HG02943 (cell line): ENCODE results near the gene BMPER.

Experiments used
- ATAC-seq: cut with Tn5 transposase; IDR thresholded peaks from one replicate; pipeline ENCODE4 v1.9.1; 2021; ENCODE audit warnings: mild to moderate bottlenecking, low read depth, moderate library complexity; ENCODE audit not compliant: unreplicated experiment

The BMPER gene

DNA sequence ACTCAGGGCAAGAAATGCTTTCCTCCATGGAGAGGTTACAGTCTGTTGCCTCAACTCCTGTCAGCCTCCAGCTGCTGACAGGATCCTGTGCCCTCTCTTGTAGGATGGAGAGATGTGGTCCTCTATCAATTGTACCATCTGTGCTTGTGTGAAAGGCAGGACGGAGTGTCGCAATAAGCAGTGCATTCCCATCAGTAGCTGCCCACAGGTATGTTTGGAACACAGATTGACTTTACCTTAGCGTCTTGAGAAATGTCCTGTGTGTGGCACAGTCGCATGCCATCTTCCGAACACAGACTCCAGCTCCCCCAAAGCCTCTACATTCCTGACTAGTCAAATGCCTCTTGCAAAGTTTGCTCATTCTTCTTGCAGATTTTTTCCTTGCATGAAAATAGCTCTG lies 152.6 kb downstream of the BMPER start:
- ATAC-seq = no peak

DNA sequence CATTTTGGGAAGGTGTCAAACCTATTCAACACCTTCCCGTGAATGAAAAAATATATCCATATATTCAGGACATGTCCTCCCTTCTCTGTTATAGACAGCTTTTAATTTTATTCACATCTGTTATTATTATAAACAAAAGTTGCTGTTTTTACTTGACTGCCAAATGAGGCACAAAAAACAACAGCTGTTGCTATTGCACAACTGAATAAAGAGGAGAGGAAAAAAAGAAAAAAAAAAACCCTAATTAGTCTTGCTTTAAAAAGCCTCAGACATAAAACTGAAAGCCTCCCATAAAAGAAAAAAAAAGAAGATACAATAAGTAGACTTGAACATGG lies 153.4 kb downstream of the BMPER start:
- no peak for ATAC-seq

DNA sequence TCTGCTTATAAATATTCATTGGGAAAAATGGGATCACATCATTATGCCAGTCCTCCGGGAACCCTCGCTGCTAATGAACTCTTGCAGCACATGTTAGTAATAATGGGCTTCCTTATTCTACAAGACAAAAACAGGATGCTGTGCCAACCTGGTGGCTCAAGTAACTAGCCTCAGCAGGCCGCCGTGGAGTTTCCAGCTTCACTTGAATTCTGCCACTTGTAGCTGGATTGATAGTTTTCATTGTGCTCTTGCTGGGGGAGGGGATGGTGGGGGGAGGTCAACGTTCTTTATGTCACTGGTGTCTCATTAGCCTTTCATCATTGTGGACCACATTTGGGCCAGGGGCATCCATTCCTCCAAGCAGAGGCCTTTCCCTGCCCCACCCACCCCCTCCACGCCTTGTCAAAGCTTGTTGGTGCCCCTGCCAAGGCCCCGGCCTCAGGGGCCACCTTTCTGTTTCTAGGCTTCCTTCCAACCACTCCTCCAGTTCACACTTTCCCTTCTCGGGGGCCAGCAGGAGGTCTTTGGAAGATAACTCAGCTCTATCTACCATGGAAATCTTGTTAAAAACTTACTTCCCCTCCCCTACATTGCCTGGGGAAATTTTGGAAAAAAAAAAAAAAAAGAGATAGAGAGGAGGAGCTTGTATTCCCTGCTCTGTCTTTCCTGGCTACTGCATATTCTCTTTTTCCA lies 153.9 kb downstream of the BMPER start:
- ATAC-seq = no peak

DNA sequence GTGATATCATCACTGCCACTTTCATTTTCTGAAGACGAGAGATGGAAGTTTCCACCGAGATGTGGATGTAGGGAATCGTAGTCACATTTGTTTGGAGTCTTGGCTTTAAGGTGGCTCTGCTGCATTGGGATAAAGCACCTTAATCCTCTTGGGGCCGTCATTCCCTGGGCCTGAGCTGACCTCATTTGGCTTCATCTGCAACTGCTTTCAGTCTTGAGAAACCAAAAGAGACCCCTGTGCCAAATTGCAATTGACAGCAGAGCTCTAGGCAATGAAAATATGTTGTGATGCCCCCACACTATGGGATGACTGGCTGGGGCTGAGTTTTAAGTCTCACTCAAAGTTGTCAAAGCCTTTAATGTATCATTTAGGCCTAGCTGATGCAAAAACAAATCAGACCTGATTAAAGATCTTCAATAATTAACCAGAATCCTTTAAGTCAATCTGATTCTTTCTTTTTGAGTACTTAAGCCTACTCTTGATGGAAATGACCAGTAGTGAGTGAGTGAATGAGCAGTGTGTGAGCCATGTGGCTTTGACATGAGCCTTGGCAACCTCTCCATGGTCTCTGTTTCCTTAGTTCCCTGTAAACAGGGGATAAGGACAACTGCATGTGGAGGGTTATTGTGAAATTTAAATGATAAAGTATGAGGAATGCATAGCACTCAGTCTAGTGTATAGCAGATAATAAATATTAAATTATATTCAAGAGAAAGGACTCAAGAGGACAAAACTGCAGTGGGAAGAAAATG lies 155.0 kb downstream of the BMPER start:
- ATAC-seq = no peak

DNA sequence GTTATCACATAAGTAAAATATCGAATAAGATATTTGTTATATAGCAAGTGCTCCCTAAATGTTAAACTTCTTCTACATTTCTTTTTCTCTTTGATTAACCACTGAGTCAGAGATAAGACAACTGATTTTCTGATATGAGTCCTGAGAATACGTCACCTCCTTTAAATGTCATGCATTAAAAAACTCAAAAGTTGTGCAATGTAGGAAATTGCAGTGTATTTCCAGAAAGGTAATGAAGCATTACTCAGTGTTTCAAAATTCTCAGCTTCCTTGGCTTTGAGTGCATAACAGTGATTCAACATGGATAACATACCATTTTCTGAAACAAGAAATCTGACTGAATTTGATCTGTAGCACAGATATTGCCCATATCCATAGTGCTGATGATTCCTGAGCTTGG lies 155.8 kb downstream of the BMPER start:
- ATAC-seq = no peak

DNA sequence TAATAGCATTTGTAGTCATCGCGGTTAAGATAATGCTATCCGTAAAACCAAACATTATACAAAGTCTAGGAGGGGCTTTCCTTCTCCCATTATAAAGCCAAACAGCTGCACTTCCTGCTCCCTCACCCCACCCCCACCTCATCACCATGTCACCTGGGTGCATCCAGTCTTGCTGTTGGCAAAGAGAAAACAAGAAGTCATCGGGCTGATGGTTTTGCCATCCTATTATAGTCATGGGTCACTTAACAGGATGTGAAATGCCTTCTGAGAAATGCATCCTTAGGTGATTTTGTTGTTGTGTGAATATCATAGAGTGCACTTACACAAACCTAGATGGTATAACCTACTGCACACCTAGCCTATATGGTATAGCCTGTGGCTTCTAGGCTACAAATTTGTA lies 157.0 kb downstream of the BMPER start:
- ATAC-seq = no peak

DNA sequence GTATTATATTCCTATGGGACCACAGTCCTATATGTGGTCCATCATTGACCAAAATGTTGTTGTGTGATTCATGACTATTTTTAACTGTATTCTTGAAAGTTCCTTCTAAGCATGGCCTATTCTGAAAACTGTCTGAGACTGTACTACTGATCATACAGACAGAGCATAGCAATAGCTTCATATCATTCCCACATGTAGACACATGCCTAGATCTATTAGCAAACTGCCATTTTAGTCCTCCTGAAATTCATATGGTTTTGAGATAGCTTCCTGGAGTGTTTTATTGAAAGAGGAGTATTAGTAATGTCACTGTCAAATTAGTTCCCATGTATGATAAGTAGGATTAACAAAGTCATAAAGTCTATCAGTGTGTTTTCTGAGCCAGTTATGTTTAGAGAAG lies 157.5 kb downstream of the BMPER start:
- ATAC-seq = no peak

DNA sequence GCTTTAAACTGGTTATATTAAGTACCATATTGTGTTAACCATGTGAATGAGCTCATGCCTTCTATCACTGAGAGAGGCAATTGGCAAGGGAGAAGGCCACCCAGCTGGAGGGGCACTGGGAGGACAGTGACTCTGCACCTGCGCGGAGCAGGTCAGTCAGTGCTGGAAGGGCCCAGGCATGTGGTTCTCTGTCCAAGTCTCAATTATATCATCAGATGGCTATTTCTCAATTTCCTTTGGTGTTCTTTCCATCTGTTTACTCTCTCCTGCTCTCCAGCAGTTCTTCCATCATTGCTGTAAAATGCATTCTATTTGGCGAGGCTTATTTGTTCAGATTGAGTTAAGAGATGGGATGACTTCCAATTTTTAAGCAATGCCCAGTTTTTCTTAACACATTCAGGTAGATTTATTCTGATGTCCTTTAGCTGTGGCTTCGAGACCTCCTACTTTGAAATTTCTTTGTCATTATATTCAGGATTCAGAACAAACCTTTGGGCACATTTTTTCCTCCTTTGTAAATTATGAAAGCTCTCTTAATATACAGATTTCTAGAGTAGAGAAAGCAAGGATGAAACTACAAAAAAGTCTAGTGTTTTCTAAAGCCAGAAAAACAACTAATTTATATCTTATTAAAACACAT lies 159.3 kb downstream of the BMPER start:
- no peak for ATAC-seq

DNA sequence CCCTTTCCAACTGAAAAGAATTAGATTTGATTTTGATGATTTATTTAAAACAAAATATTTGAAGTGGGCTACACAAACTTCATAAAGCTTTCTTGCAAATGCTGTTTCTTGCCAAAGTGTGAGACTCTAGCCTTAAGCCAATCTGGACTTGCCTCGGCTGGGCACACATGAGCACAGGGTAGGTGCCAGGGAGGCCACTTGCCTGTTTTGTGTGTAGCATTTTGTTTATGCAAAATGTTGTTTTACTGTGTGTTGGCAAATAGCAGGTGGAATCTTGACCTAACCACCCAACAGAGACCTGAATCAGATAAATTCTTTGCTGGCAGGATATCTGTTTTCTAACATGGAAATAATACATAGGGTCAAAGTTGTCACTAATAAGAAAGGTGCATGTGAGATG lies 161.1 kb downstream of the BMPER start:
- no peak for ATAC-seq

DNA sequence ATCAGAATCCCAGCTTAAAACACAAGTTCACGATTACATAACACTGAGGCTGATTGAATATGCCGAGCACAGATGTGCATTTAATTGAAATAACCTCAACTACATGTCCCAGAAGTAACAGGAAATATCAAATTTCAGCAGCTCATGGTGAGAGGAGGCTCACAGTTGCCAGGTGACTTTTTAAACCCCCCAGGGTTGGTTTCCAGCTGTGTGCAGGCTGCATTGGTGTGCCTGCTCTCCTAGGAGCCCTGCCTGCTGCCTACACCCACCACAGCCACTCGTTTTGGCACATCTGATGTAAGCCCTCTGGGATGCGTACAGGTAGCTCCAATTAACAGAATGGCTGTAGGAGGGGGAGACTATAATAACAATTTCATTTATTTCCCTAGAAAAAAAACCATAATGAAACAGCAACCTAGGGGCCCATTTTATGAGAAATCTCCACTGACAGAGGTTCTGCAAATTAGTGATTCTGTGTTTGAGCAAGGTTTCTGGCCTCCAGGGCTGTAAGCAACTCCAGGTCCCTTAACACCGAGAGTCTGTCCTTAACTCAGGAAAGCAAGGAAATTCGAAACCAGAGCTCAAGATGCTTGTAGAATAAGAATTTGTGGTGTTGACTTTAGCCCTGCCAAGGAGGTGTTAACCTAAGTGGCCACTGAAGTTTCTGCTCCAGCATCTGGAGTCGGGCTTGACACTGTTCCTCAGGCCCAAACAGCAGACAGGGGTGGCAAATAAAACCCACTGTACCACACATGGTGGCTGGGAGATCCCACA lies 161.9 kb downstream of the BMPER start:
- no peak for ATAC-seq

DNA sequence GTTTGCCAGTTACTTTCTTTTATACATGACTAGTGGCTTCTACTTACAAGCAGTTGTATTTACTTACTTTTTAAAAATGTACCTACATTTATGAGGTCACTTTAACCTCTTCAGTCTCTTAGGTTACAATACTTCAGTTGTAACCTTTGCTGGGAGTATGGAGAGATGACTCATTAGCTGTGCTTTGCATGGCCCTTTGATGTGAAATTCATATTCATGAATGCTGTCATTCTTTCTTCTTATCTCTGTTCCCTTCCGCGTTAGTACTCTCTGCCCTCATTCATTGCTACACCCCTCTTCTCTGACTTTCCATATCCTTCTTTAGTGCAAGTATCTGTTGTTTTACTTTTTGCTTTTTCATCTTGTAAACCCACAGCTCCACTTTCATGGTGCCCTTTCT lies 164.3 kb downstream of the BMPER start:
- no peak for ATAC-seq

DNA sequence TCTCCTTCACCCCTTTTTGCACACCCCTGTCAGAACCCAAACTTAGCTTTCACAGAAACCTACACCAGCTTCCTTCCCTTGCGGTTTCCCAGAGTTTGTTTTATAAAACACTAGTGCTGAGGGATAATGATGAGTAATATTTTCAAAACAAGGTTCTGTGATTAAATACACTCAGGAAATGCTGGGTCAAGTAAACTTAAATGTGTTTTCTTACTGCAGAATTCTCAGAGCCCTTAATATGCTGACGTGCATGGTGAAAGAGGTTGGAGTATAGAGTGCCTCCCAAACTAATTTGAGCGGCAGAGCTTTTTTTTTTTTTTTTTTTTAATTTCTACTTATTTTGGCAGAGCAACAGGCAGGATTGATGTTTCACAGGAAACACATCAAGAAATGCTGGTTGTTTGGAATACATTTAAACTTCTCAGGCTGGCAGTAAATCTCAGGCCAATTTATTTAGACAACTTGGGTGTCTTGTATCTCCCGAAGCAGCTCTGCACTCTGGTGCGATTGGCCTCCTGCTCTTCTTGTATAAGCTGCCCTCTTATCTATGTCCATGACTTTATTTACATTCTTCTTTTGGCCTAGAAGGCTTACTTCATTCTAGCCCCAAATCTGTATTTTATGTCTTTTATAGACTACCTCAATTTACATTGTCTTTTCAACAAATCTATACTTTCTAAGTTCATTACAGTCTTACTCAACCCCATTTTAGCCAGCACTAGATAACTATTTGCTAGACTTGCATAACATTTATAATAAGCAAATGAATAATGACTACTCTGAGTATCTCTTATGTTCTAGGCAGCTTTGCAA lies 165.4 kb downstream of the BMPER start:
- no peak for ATAC-seq

DNA sequence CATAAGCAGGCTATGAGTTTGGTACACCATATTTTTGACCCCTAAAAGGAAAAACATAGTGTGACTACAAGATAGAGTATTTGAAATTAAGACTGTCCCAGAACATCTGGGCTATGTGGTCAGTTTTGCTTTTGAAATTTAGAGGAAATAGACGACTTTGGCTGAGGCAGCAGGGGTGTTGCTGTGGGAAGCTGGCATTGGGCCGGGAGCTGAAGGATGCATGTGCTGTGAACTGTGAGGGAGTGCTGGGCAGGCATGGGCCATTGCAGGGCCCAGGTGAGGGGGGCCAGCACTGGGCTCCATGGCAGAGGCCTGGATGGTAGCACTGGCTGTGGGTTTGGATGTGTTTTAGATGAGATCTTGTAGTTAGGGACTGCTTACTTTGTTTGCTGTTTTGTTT lies 168.3 kb downstream of the BMPER start:
- ATAC-seq = no peak

DNA sequence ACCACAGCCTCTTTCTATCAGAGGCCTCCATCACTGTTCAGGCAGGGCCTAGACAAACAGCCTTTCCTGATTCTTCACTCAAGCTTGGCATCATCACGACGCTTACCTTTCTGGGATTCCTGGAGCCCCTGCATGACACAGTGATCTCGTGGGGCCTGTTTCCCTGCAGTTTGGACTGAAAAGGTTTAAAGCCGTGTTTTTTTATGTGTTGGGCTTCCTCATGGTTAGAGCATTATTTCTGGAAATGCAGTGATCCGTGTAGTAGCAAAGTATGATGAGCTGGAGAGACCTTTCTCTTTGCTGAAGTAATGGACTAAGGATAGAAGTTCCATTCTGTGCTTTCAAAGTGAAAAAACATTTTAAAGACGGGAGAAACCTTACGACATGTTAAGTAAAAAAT lies 169.1 kb downstream of the BMPER start:
- no peak for ATAC-seq

DNA sequence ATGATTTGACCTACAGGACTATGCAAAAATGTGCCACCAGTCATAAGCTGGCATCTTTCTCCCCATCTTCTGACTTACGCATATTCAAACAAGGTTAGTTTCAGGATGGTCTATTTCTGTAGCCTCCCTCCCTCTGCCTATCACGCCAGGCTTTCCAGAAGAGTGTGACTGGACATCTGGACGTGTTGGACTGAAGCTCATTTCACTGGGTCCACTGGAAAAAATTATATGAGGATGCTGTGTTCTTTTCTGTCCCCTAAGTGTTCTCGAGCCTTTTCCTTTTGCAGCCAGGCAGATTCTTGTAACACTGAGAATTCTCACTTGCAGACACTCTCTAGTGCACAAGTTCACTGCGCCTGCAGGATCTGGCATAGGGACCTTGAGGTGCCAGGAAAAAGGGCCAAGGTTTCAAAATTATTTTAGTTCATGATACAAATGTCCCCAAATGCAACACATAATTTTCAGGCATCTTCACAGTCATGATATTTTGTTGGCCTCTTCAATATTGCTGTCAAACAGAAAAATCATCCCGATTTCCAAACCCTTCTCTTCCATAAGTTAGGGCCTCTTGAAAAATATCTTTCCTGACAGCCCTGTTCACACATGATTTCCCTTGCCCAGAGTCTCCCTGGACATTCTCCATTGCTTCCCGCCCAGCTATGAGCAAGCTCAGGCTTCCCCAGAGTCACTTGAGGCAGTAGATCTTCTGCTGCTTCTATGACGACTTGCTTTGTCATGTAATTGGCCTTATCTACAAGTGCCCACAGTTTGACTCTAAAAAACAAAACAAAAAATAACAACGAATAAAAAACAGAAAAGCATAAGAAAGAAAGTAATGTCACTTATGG lies 170.4 kb downstream of the BMPER start:
- no peak for ATAC-seq

DNA sequence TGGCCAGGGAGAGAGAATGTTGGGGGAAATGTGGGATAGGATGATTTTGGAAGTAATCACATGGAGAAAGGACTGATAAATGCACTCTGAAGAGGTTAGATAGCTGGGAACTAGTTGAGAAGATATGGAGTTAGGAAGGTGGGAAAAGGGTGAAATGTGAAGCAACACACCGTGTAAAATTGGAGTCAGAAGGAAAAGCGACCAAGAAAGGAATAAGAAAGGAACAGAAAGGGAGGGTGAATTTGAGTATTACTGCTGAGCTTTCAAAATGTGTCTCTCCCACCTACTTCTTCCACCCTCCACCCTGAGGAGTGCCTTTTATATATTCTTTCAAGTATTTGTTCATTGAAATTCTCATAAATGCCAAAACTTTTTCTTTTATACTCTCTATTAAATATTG lies 171.8 kb downstream of the BMPER start:
- no peak for ATAC-seq

DNA sequence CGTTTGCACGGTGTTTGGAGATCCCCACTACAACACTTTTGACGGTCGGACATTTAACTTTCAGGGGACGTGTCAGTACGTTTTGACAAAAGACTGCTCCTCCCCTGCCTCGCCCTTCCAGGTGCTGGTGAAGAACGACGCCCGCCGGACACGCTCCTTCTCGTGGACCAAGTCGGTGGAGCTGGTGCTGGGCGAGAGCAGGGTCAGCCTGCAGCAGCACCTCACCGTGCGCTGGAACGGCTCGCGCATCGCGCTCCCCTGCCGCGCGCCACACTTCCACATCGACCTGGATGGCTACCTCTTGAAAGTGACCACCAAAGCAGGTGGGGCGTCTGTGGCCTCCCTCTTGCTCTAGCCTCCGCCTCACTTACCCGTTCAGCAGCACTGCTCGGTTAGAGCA lies 173.5 kb downstream of the BMPER start:
- no peak for ATAC-seq

DNA sequence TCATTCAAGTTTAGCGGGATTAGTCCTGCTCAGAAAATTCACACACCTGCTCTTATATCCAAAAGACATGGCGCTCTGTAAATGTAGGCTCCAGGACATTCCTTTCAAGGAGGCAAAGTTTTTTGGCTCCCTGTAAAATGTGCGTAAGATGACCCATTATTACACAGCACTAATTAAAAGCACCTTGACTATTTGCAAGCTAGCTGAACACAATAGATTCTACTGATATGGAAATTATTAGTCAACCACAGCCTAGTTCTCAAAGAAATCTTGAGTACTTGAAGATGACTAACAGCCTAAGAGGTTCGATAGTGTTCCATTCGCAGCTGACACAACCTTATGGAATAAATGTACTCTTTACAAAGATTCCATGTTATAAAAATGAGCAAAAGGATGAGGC lies 175.2 kb downstream of the BMPER start:
- no peak for ATAC-seq

DNA sequence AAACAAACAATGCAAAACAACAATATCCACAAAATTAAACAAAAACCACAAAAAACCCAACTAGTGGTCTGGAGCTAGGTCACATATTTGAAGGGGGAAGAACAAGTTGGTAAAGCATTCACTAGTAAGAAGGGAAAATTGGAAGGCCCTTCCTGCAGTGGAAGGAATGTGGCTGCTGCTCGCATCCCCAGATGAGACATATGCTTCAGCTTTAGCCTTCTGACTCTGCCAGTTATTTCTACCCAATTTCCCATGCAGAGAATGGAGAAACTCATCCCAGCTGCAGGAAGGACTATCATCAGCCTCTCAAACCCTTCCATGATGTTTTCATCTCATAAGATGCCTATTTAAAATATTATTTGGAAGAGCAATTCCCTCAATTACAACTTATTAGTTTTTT lies 176.6 kb downstream of the BMPER start:
- ATAC-seq = no peak

DNA sequence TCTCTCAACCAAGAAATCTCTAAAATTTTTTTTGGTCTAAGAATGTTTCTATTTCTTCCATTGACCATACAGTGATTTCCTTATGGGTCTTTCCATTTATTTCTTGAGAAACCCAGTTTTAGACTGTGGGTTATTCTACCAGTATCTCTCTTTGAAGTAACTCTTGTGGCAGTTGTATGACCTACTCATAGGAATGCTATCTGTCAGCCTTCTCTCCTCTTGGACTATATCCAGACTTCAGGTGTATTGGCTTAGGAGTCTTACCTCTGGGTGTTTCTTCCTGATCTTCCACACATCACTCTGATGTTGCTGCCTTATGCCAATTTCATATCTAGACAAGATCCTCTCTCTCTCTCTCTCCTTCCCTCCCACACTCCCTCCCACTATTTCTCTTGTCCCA lies 178.1 kb downstream of the BMPER start:
- no peak for ATAC-seq
